Lung (tissue), 12 donors: ENCODE data around the gene ZNF175. TPM values are rescaled to one million over a fixed set of nuclear protein-coding genes. Genes with fewer than 3 reads are reported as not detected.

Source experiments
- ATAC-seq: fragments of 200-7000 bp; cut with Tn5 transposase; one replicate; pipeline ENCODE4 v1.9.1; 2020; ENCODE audit warnings: moderate number of reproducible peaks; ENCODE audit not compliant: insufficient read depth, low FRiP score
- DNase-seq, 3 donors: peaks; one replicate each; pipeline ENCODE4 v3.0.0-alpha.2; 2013 to 2017
- H3K27ac ChIP-seq, 2 donors: one replicate each; pipeline ENCODE4 v1.5.1; 2013; ENCODE audit warnings: mild to moderate bottlenecking in 2 of 2, moderate library complexity in 2 of 2, control low read depth in 1 of 2, inconsistent platforms in 1 of 2, low read depth in 1 of 2, low read length in 1 of 2
- H3K27me3 ChIP-seq, 3 donors: one replicate each; pipeline ENCODE4 v1.5.1; 2013; ENCODE audit warnings: low read length in 2 of 3; ENCODE audit not compliant: control insufficient read depth in 3 of 3, insufficient read depth in 3 of 3
- H3K36me3 ChIP-seq, 4 donors: one replicate each; pipeline ENCODE4 v1.5.1; 2013; ENCODE audit warnings: low read length in 4 of 4, mild to moderate bottlenecking in 1 of 4, moderate library complexity in 1 of 4; ENCODE audit not compliant: control insufficient read depth in 4 of 4, insufficient read depth in 4 of 4
- H3K4me1 ChIP-seq, 5 donors: one replicate each; pipeline ENCODE4 v1.5.1; 2013; ENCODE audit warnings: low read length in 5 of 5, mild to moderate bottlenecking in 2 of 5, moderate library complexity in 1 of 5; ENCODE audit not compliant: control insufficient read depth in 5 of 5, insufficient read depth in 5 of 5
- H3K4me3 ChIP-seq: one replicate; pipeline ENCODE4 v1.5.1; 2013; ENCODE audit warnings: mild to moderate bottlenecking, control low read depth, moderate library complexity
- H3K9ac ChIP-seq, 2 donors: one replicate each; pipeline ENCODE4 v1.5.1; 2013; ENCODE audit warnings: low read length in 2 of 2, control low read depth in 1 of 2; ENCODE audit not compliant: insufficient read depth in 1 of 2
- H3K9me3 ChIP-seq, 4 donors: one replicate each; pipeline ENCODE4 v1.5.1; 2013; ENCODE audit warnings: low read length in 3 of 4, mild to moderate bottlenecking in 1 of 4, moderate library complexity in 1 of 4; ENCODE audit not compliant: control insufficient read depth in 4 of 4, insufficient read depth in 3 of 4
- CTCF ChIP-seq: IDR thresholded peaks from 2 replicates; pipeline ENCODE4 v1.5.1; 2012; ENCODE audit warnings: mild to moderate bottlenecking; ENCODE audit errors: control extremely low read depth, extremely low read depth
- WGBS, 2 donors: extraction: QIAGEN DNeasy Blood & Tissue Kit; methylation state at CpG; one replicate each; pipeline ENCODE4 v1.1.7; 2013; 5-methylcytosine and 5-hydroxymethylcytosine counted together
- polyA plus RNA-seq, 2 donors: library from polyadenylated mRNA; stranded (reverse); fragments of 200-250 nt; gene quantifications; one replicate each; pipeline ENCODE4 v1.2.1, GENCODE V29; 2013
- total RNA-seq, 2 donors: library from RNA; depleted of rRNA in 1 of 2; stranded (reverse); fragments of >200 nt in 1 of 2; gene quantifications; one replicate each; pipeline ENCODE4 v1.2.1, GENCODE V29; 2014 to 2021
- donor health status: control.
- donor health status: control.
- donor health status: Bipolar disorder and iron deficiency.
- donor health status: healthy.
- donor health status: DM: yes; HTN: yes; CAD: no.

ZNF175 gene
- total and polyA plus RNA-seq, 4 donors, result 2.5 to 11.4 (median 5.9) TPM

- peaks cover 0 to 1% (median 0%) of the 10 kb centered on the region in 4 donors for H3K9me3 ChIP-seq
- WGBS, 2 donors, result 33 to 44% methylated on average over 10 of the region's 10 CpGs
- no peak for ATAC-seq
- H3K36me3 ChIP-seq, result peaks cover 0 to 3% (median under 1%) of the 10 kb centered on the region in 4 donors
- no peak overlapping the region for H3K27ac ChIP-seq
- no peak for TF ChIP-seq CTCF
- DNase-seq, result no peak
- H3K9ac ChIP-seq, result peak overlapping the region in 1 of 2 donors; percentile 34
- no peaks in the 10 kb centered on the region for H3K27me3 ChIP-seq
- H3K4me3 ChIP-seq, result peak overlapping the region; percentile 64
- peaks cover 0 to 14% (median 3%) of the 10 kb centered on the region in 5 donors for H3K4me1 ChIP-seq
These were observed 22.2 kb downstream of the ZNF175 start for GRCh38 chr19:51593138-51593890.

DNA sequence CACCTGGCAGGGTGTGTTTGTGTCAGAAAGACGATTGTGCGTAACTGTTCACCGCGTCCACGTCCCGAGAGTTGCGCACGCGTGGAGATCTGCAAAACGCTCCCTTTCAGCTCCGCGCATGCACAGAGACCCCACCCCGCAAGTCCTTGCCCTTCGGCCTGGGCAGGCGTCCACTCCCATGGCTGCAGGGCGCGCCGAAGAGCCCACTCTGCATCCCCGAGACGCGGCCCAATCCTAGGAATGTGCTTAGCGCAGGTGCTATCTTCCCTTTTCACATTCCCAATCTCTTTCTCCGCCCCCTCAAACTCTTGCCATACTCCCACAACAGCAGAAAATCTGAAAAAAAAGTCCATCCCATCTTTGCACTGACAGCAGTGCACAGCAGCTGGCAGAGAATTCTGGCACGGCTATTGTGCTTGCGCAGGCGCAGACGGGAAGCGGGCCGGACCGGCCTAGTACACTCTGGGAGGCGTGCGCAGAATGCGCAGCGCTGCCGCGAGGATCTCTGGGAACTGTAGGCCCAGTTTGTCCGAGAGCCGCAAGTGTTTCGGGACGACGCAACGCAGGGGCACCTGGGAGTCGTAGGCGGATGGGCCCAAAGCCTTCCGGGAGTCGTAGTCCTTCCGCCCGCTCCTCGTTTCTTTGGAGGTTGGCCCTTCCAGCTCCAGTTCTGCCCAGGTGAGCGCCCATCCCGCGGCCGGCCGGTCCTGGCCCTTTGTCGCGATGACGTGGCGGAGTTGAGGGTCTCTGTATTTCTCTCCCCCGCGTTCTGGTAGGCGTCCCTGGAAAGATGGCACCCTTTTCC lies 23.1 kb downstream of the ZNF175 start:
- H3K4me1 ChIP-seq, result peaks cover 0 to 14% (median 3%) of the 10 kb centered on the region in 5 donors
- H3K27ac ChIP-seq, result no peak overlapping the region
- peaks cover 0 to 5% (median 0%) of the 10 kb centered on the region in 4 donors for H3K9me3 ChIP-seq
- no peak for TF ChIP-seq CTCF
- 1% methylated on average over 61 of the region's 61 CpGs for WGBS, 2 donors
- peak overlapping the region in 1 of 2 donors; percentile 34 for H3K9ac ChIP-seq
- DNase-seq (peak; percentile 98 to 99 (median 99)), ATAC-seq (peak; percentile 98)
- peaks cover 0 to 3% (median 0%) of the 10 kb centered on the region in 4 donors for H3K36me3 ChIP-seq
- no peaks in the 10 kb centered on the region for H3K27me3 ChIP-seq
- H3K4me3 ChIP-seq, result peak overlapping the region; percentile 64

GRCh38 chr19:51594774-51595109 lies 23.7 kb downstream of the ZNF175 start:
- ATAC-seq, result no peak

More at GRCh38 chr19:51594774-51595109, 23.7 kb downstream of the ZNF175 start:
- Histone ChIP-seq H3K9ac (no peak overlapping the region), H3K4me3 (peak overlapping the region; percentile 51), H3K27me3 (peaks cover 0 to under 1% (median 0%) of the 10 kb centered on the region in 3 donors), H3K27ac (no peak overlapping the region), H3K9me3 (peaks cover 0 to 5% (median 0%) of the 10 kb centered on the region in 4 donors), H3K4me1 (peaks cover 0 to 14% (median 3%) of the 10 kb centered on the region in 5 donors), H3K36me3 (no peaks in the 10 kb centered on the region)
- WGBS, 2 donors, result 23 to 29% methylated on average over 6 of the region's 6 CpGs
- no peak for TF ChIP-seq CTCF
- no peak for DNase-seq
